Hematopoietic multipotent progenitor cell (in vitro differentiated cells): Measurements from ENCODE around the gene TNFSF12. TPM values are rescaled to one million over a fixed set of nuclear protein-coding genes. Genes with fewer than 3 reads are reported as not detected.
A peak's percentile ranks its signal among the peaks of the same experiment; 100 is the strongest.
"Not testable (repeated sequence)": the region's sequence is repeated elsewhere in the genome, so short reads cannot be mapped to it uniquely, and the experiment has no call there.

Experiments used
- DNase-seq, 3 donors: peaks; one replicate each; pipeline ENCODE4 v3.0.0-alpha.2; 2011 to 2015; ENCODE audit warnings: low read depth in 2 of 3, low spot score in 2 of 3
- small RNA-seq: library from RNA; depleted of rRNA; stranded (forward); fragments of <200 nt; gene quantifications from one replicate; pipeline ENCODE3, GENCODE V24; 2012
- total RNA-seq: library from RNA; depleted of rRNA; stranded (reverse); fragments of >200 nt; gene quantifications from one replicate; pipeline ENCODE4 v1.2.3, GENCODE V29; 2012

The TNFSF12 gene
- total RNA-seq, 1 donor = 11.0 TPM

- peak; percentile 90 to 97 (median 95) for DNase-seq
Observed at GRCh38 chr17:7583253-7584109, 34.6 kb downstream of the TNFSF12 start, which contains the start of gene MPDU1. Gene MPDU1 (plus strand): TSS chr17:7583852. CDS start chr17:7583863, 11 bp downstream.

DNA sequence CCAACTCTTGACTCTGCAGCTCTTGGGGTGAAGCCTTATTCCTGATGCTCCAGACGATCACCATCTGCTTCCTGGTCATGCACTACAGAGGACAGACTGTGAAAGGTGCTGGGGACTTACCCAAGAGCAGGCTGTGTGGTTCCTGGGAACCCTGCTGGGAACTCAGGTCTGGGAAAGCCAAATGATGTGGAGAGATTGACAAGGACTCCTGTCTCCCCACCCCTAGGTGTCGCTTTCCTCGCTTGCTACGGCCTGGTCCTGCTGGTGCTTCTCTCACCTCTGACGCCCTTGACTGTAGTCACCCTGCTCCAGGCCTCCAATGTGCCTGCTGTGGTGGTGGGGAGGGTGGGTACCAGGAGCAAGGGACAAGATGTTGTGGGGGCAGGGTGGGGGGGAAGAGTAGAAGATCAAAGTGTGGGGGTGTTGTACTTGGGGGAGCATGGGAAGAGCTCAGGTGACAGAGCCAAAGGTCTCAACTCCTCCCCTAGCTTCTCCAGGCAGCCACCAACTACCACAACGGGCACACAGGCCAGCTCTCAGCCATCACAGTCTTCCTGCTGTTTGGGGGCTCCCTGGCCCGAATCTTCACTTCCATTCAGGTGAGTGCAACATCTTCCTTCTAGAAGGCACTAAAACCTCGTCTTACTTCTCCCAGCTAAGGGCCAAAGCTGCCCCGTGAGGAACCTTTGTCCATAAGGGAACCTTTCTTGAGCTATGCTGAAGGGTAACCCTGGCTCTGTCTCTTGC is 38.0 kb downstream of the TNFSF12 start:
- no peak for DNase-seq

GRCh38 chr17:7587420-7588151 is 38.7 kb downstream of the TNFSF12 start:
- DNase-seq = no peak

DNA sequence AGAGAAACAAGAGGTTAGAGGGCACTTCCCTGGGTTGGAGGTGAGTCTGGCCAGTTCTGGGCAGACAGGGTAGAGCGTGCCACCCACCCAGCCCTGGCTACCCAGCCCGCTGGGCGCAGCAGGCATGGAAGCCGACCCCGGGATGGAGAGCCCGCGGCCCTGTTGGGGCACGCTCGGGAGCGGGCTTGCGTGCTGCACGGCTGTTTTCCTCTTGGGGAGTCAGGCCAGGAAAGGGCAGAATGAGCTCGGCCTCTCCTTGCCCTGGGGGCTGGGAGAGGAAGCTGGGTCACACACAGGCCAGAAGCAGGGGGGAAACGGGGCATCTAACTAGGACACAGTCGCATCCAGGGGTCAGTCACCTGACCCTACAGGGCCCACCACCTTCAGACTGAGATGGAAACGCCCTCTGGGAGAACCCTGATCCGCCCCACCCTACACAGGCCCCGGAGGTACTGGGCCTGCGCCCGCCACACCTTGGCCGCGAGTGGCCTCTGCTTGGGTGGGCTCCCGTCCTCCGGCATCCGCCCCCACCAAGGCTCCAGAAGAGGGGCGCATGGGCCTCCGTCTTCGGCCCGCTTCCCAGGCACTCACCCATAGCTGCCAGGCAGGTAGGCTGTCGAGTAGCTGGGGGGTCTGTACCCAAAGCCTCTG is 39.8 kb downstream of the TNFSF12 start:
- DNase-seq = no peak

GRCh38 chr17:7589204-7589868 is 40.5 kb downstream of the TNFSF12 start:
- peak in 2 of 3 donors; percentile 81 to 83 for DNase-seq

- DNase-seq = no peak
Observed at GRCh38 chr17:7589891-7590691, 41.2 kb downstream of the TNFSF12 start, which contains the start of gene SOX15. Gene SOX15 (minus strand): TSS chr17:7590094. CDS start chr17:7589676, 418 bp downstream.

DNA sequence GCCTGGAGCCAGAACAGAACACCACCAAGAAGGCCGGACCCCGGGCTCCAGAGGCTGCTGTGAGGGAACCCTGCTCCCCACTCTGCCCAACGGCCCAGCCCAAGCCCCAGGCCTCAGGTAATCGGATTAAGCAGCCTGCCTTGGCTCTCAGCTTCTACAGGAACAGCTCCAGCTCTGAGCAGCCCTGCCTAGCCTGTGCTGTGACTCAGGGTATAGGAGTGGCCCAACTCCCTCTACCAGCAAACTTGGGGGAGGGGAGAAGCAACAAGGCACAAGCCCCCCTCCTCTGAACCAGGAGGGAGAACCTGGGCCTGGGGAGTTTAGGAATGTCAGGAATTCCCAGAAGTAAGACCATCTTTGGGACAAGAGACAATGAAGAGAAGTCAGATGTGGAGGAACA is 41.9 kb downstream of the TNFSF12 start:
- DNase-seq = no peak

GRCh38 chr17:7591596-7591995 is 42.7 kb downstream of the TNFSF12 start:
- DNase-seq = no peak

DNA sequence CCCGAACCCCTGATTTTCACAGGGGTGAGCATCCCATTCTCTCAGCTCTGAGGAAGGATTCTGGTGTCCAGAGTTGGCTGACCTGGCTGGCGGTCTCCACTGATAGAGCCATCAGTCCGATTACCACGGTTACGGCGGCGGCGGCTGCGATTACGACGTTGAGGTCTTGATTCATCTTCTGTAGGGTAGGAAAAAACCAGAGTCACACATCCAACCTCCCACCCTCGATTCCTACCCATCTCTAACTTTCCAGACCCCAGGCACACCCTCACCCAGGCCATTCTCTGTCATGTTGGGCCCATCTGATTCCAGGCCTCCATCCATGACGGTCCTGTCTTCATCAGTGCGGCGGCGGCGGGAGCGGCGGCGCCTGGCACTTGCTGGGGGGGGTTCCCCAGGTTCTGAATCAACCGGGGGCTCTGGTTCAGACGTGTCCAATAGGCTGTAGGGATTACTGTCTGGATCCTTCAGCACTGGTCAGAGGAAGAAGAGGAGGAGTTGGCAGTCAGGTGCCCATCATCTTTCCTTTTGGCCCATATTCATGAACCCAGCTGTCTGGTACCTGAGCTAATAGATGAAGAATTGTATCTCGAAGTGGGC is 43.7 kb downstream of the TNFSF12 start:
- DNase-seq = no peak

GRCh38 chr17:7593296-7593695 is 44.4 kb downstream of the TNFSF12 start:
- no peak for DNase-seq

GRCh38 chr17:7597561-7597960 is 48.7 kb downstream of the TNFSF12 start:
- not testable (repeated sequence) for DNase-seq

DNA sequence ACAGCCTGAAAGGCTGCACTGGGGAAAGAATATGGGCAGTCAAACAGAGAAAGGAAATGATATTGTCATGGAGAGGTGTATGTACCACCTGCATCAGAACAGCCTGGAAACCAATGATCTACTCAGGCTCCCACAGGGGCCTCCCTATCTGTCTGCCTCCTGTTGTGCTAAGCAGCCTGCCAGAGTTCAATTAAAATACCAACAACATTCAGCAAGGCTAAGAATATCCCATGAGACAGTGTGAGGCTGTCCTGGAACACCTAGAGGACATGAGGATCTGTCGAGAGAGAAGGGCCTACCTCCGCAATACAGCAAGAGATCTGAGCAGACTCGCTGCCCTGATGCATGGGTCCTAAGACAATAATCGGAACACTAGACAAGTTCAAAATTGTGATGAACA is 57.4 kb downstream of the TNFSF12 start:
- DNase-seq = no peak

Small RNAs within 50 kb of the gene (small RNA-seq; reads per million reads assigned to genes)
- not detected for gene CD68
- not detected for gene RF00019
- not detected for gene SNORA48
- gene SNORD10 = not detected

Other genes with a start within 250 kb of the TNFSF12 start
- gene EIF5A, start 241.4 kb upstream of the TNFSF12 start, total RNA-seq = 522 TPM
- gene GPS2, start 233.7 kb upstream of the TNFSF12 start, total RNA-seq = 70.3 TPM
- 37.4 TPM for gene NEURL4, start 219.7 kb upstream of the TNFSF12 start, total RNA-seq
- 109 TPM for gene ACAP1, start 212.5 kb upstream of the TNFSF12 start, total RNA-seq
- gene KCTD11, start 196.9 kb upstream of the TNFSF12 start, total RNA-seq = 5.1 TPM
- not detected for gene TMEM95, start 193.9 kb upstream of the TNFSF12 start, total RNA-seq
- 4.3 TPM for gene TNK1, start 168.0 kb upstream of the TNFSF12 start, total RNA-seq
- 26.9 TPM for gene PLSCR3, start 154.5 kb upstream of the TNFSF12 start, total RNA-seq
- gene TMEM256, start 145.0 kb upstream of the TNFSF12 start, total RNA-seq = 141 TPM
- 6.7 TPM for gene NLGN2, start 141.2 kb upstream of the TNFSF12 start, total RNA-seq
- gene SPEM1, start 128.7 kb upstream of the TNFSF12 start, total RNA-seq = not detected
- under 0.01 TPM for gene SPEM2, start 123.4 kb upstream of the TNFSF12 start, total RNA-seq
- gene SPEM3, start 120.2 kb upstream of the TNFSF12 start, total RNA-seq = not detected
- gene TMEM102, start 113.6 kb upstream of the TNFSF12 start, total RNA-seq = 17.0 TPM
- 0.54 TPM for gene FGF11, start 109.5 kb upstream of the TNFSF12 start, total RNA-seq
- gene CHRNB1, start 104.0 kb upstream of the TNFSF12 start, total RNA-seq = 26.1 TPM
- 17.8 TPM for gene ZBTB4, start 69.4 kb upstream of the TNFSF12 start, total RNA-seq
- gene SLC35G6, start 67.6 kb upstream of the TNFSF12 start, total RNA-seq = not detected
- 234 TPM for gene POLR2A, start 64.7 kb upstream of the TNFSF12 start, total RNA-seq
- gene TNFSF13, start 9.7 kb downstream of the TNFSF12 start, total RNA-seq = 15.3 TPM
- 50.1 TPM for gene SENP3, start 12.9 kb downstream of the TNFSF12 start, total RNA-seq
- gene CD68, start 30.6 kb downstream of the TNFSF12 start, total RNA-seq = 16.4 TPM
- 118 TPM for gene MPDU1, start 34.8 kb downstream of the TNFSF12 start, total RNA-seq
- 0.81 TPM for gene SOX15, start 41.0 kb downstream of the TNFSF12 start, total RNA-seq
- 22.6 TPM for gene FXR2, start 65.8 kb downstream of the TNFSF12 start, total RNA-seq
- gene SAT2, start 78.8 kb downstream of the TNFSF12 start, total RNA-seq = 14.0 TPM
- not detected for gene SHBG, start 81.1 kb downstream of the TNFSF12 start, total RNA-seq
- gene ATP1B2, start 101.9 kb downstream of the TNFSF12 start, total RNA-seq = not detected
- 72.4 TPM for gene TP53, start 138.4 kb downstream of the TNFSF12 start, total RNA-seq
- 14.5 TPM for gene WRAP53, start 139.4 kb downstream of the TNFSF12 start, total RNA-seq
- gene EFNB3, start 156.1 kb downstream of the TNFSF12 start, total RNA-seq = under 0.01 TPM
- gene DNAH2, start 168.7 kb downstream of the TNFSF12 start, total RNA-seq = under 0.01 TPM